ENCODE measurements around the gene SLC6A6. TPM values are rescaled to one million over a fixed set of nuclear protein-coding genes. Genes with fewer than 3 reads are reported as not detected.

Gene SLC6A6
- total RNA-seq, 1 donor, result 33.2 TPM

DNA sequence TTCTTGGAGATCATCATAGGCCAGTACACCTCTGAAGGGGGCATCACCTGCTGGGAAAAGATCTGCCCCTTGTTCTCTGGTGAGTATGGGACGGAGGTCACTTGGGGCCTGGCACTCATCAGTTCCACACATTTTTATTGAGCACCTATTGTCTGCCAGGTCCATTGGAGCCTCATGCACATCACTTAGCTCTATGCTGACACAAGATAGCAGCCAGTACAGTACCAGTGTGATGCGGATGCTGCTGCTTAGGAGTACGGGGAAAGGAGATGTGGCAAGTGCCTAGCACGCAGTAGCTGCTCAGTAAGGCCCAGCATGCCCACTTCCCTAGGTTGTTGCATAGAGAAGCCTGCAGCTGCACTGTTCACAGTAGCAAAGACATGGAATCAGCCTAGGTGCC, 43.4 kb downstream of the SLC6A6 start:
- DNase-seq (ENCODE audit: low read depth), result no peak
- TF ChIP-seq CTCF (IDR thresholded peaks at IDR 0.05; ENCODE audit: insufficient read depth, low read depth, low read length), result no peak
- no peak overlapping the region for H3K4me3 ChIP-seq (ENCODE audit: low read depth, low read length)

DNA sequence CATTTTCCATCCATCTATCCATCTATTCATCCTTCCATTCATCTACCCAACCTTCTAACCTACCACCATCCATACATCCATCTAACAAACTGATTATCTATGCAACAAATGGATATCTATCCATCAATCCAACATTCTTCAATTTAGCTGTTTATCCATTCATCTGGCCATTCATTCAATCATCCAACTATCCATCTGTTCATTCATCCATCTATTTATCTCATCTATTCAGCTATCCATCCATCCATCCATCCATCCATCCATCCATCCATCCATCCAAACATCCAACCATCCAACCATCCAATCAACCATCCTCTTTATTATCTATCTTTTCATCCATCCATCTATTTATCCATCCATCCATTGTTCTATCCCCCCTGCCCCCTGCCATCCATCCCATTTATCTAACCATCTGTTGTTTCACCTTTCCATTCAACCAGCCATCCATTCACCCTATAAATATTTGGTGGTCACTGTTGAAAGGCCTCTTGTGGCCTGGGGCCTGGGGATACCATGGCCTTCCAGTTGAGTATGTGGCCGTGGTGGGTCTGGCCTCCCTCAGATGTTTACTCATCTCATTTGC, 44.7 kb downstream of the SLC6A6 start:
- DNase-seq (ENCODE audit: low read depth), result no peak
- no peak overlapping the region for H3K4me3 ChIP-seq (ENCODE audit: low read depth, low read length)
- TF ChIP-seq CTCF (IDR thresholded peaks at IDR 0.05; ENCODE audit: insufficient read depth, low read depth, low read length), result no peak

DNA sequence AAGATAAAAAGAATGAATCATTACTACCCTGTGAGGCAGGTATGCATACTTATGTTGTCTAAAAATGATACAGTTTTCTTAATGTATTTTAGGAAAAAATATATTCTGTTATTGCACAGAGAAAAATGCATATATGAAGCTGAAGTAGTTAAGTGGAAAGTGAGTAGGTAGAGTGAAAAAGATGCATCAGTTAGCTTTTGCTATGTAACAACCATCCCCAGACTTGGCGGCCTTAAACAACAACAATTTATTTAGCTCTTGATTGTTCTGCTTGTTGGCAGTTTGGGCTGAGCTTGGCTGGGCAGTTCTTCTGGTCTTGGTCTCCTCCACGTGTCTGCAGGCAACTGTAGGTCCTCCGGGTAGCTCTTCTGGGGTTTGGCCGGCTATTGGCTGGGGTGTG, 45.7 kb downstream of the SLC6A6 start:
- no peak overlapping the region for H3K4me3 ChIP-seq (ENCODE audit: low read depth, low read length)
- TF ChIP-seq CTCF (IDR thresholded peaks at IDR 0.05; ENCODE audit: insufficient read depth, low read depth, low read length), result no peak
- DNase-seq (ENCODE audit: low read depth), result no peak

GRCh38 chr3:14448756-14449727, 46.6 kb downstream of the SLC6A6 start:
- DNase-seq (ENCODE audit: low read depth), result no peak
- no peak overlapping the region for H3K4me3 ChIP-seq (ENCODE audit: low read depth, low read length)
- TF ChIP-seq CTCF (IDR thresholded peaks at IDR 0.05; ENCODE audit: insufficient read depth, low read depth, low read length), result no peak

DNA sequence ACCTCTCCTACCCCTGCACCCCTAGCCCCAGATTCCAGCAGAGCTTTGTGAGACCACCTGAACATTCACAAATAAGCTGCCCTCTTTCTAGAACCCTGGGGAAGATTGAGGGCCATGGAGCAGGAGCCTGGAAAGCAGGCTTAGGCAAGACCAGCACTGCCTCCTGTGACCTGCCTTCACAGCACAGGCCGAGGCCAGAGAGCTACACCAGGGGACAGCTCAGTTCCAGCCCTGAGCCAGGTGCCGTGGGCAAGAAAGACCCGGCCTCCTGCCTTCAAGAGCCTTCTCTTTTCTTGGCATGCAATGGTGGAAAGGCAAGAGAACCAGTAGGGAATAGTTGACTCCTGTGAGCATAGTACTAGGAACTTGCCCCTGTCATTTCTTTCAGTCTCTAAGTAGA, 48.1 kb downstream of the SLC6A6 start:
- no peak overlapping the region for H3K4me3 ChIP-seq (ENCODE audit: low read depth, low read length)
- no peak for DNase-seq (ENCODE audit: low read depth)
- TF ChIP-seq CTCF (IDR thresholded peaks at IDR 0.05; ENCODE audit: insufficient read depth, low read depth, low read length), result no peak

- DNase-seq (ENCODE audit: low read depth), result no peak
- no peak for TF ChIP-seq CTCF (IDR thresholded peaks at IDR 0.05; ENCODE audit: insufficient read depth, low read depth, low read length)
- no peak overlapping the region for H3K4me3 ChIP-seq (ENCODE audit: low read depth, low read length)
Measured at GRCh38 chr3:14450922-14451606, 48.7 kb downstream of the SLC6A6 start.

Data from fibroblast of villous mesenchyme (primary cell).